DMS79 (cell line): ENCODE measurements around the gene CYP51A1.
"Not testable (repeated sequence)": the region's sequence is repeated elsewhere in the genome, so short reads cannot be mapped to it uniquely, and the experiment has no call there.

ENCODE experiments used
- DNase-seq: peaks from one replicate; lab custom pipeline; 2025; lab: John Stamatoyannopoulos, UW

Gene CYP51A1

GRCh38 chr7:92131093-92131492, 3.2 kb downstream of the CYP51A1 start:
- no peak for DNase-seq

DNA sequence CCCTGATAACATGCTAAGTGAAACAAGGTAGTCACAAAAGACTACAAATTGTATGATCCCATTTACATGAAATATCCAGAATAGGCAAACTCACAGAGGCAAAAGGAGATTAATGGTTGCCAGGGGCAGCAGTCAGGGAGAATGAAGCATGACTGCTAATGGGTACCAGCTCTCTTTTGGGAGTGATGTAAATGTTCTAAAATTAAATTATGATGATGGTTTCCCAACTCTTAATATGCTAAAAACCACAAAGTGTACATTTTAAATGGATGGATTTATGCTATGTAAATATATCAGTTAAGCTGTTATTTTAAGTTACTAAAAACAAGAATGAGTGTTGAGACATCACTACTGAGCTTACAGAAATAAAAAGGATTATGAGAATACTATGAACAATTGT, 12.6 kb downstream of the CYP51A1 start:
- no peak for DNase-seq

DNA sequence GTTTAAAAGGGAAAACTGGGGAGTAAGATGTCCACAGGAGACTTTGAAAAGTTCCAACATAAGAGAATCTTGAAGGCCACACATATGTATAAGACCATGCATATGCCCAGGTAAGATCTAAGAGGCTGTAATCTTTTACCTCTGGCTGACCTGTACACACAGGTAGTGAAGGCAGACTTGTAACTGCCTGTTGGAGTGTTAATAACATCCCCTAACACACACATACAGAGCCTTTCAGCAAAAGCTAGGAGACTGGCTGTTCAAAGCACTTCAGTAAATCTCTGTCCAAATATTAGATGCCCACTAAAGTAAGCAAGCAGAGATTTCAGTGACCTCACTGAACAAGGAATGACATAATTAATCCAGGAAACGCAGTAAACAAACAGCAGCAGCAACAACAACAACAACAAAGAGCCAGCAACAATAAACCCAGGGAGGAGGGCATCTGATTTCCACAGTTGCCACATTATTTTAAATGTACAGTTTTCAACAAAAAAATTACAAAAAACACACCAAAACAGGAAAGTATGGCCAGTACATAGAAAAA, 15.0 kb downstream of the CYP51A1 start:
- no peak for DNase-seq

- no peak for DNase-seq
Observed at GRCh38 chr7:92116949-92117348, 17.3 kb downstream of the CYP51A1 start.

- DNase-seq: no peak
Observed at GRCh38 chr7:92115821-92116220, 18.5 kb downstream of the CYP51A1 start.

- DNase-seq: no peak
Observed at GRCh38 chr7:92110857-92111256, 23.4 kb downstream of the CYP51A1 start.

- DNase-seq: no peak
Observed at GRCh38 chr7:92108821-92109220, 25.5 kb downstream of the CYP51A1 start.

DNA sequence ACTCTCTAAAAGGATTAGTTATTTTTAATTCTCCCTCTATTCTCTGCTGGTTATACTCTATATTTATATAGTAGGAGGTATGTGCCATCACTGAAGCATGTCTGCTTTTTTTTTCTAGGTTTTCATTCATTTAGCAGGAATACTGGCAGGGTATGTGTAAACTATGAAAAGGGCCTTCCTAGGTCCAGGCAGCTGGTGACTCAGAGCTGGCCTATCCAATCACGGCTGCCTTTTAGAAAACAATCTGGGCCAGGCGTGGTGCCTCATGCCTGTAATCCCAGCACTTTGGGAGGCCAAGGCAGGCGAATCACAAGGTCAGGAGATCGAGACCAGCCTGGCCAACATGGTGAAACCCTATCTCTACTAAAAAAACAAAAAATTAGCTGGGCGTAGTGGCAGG, 31.4 kb downstream of the CYP51A1 start:
- DNase-seq: not testable (repeated sequence)

DNA sequence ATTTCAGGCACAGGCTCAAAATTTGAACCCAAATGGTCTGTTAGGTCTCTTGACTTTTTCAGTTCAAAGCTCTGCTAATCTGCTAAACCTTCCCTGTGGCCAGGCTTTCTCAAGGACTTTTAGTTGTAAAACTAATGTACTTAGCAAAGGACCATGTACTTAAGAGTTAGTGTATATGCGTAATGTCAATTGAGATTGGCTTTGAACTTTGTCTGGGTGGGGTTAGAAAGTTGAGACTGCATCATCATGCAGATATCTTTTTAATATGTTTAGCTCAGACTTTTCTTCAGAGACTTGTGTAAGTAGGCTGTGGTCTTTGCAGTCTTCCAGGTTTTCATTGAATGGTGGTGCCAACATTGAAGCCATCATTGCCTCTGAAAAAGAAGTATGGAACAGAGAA, 33.7 kb downstream of the CYP51A1 start:
- no peak for DNase-seq

DNA sequence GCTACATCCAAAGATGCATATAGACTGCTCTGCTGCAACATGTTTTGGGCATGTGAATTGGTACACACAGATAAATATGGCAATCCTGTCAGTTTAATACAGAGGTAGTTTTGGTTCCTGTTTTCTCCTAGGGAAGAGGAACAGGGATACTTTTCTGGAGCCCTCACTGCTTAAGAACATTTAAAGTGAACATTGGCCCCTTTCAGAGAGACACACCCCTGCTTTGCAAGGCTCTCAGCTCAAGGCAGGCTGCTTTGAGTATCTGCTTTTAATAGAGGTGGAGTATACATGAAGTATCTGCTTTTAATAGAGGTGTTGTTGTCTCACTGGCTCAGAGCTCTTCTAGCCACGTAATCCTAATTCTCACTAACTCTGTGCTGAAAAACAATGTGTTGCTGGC, 38.9 kb downstream of the CYP51A1 start:
- DNase-seq: no peak

GRCh38 chr7:92092210-92092609, 42.1 kb downstream of the CYP51A1 start:
- no peak for DNase-seq

GRCh38 chr7:92088266-92088665, 46.0 kb downstream of the CYP51A1 start:
- no peak for DNase-seq

DNA sequence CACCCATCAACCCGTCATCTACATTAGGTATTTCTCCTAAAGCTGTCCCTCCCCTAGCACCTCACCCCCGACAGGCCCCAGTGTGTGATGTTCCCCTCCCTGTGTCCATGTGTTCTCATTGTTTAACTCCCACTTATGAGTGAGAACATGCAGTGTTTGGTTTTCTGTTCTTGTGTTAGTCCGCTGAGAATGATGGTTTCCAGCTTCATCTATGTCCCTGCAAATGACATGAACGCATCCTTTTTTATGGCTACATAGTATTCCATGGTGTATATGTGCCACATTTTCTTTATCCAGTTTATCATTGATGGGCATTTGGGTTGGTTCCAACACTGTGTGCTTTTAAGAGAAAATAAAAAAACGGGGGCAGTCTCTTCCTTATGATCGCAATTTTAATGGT, 50.4 kb downstream of the CYP51A1 start:
- not testable (repeated sequence) for DNase-seq

DNA sequence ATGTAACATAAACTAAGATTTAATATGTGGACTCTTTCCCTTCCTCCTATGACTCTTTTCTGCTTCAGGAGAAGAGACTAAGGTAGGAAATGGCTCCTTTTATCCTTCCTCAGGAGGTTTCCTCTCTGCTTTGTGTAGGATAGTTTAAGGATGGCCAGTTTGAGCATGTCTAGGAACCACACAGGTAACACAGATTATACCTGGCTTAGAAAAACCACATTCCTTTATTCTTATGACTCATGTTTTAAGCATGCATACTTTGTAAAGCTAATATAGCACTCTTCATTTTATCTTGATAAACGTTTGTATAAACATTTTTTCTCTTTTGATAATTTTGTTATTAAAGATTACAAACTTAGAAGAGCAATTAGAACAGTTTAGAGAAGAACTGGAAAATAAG, 57.8 kb downstream of the CYP51A1 start:
- no peak for DNase-seq

- no peak for DNase-seq
Observed at GRCh38 chr7:92075455-92076158, 58.7 kb downstream of the CYP51A1 start.

DNA sequence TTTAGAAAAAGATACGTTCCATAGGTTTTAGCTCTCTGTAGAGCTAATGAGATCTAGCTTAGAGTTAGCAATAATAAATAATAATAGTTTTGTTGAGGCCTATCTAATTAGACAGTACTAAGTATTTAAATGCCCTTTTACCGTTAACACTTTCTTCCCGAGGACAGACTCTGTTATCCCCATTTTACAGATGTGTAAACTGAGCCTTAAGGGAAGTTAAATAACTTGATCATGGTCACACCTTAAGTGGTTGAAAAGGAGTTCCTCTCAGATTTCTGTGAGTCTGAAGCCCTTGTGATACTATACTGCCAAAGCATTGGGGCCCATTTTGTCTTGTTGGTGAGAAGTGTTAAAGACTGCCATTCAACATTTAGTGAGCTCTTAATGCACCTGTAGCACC, 61.6 kb downstream of the CYP51A1 start:
- DNase-seq: no peak

DNA sequence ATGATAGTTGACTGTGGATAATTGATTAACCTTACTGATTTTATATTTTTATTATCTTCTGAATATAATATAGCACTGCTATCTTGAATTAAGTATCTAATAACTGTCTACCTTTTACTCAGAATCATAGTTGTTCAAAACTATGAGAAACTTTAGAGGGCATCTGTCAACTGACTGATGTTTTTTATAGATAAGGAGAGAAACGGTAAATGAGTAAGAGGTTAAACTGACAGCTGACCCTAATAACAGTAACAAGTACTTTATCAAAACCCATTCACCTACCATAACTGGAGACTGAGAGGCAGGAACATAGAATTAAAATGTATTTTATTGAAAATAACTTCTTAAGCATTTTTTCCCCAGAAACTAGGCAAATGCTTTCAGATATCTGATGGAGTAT, 62.2 kb downstream of the CYP51A1 start:
- no peak for DNase-seq

GRCh38 chr7:92071032-92071431, 63.2 kb downstream of the CYP51A1 start:
- DNase-seq: no peak

- DNase-seq: no peak
Observed at GRCh38 chr7:92064438-92065029, 69.7 kb downstream of the CYP51A1 start.
